Thoracic aorta (tissue), 2 donors: ENCODE measurements around the gene NOX3. TPM values are rescaled to one million over a fixed set of nuclear protein-coding genes. Genes with fewer than 3 reads are reported as not detected.

ENCODE experiments used
- ATAC-seq: fragments of 150-250 bp; one replicate; pipeline ENCODE4 v1.8.0; 2017; ENCODE audit warnings: low read depth; ENCODE audit not compliant: insufficient number of reproducible peaks, low FRiP score
- DNase-seq: peaks from one replicate; pipeline ENCODE4 v3.0.0-alpha.2; 2020; ENCODE audit warnings: low spot score
- H3K27ac ChIP-seq, 2 donors: fragments of 200-600 bp; sonication (generic); 1 replicate in 1 of 2; 2 replicates in 1 of 2; pipeline ENCODE4 v1.5.1; 2016; ENCODE audit warnings: mild to moderate bottlenecking in 2 of 2, moderate library complexity in 2 of 2
- H3K27me3 ChIP-seq: fragments of 200-600 bp; sonication (generic); replicated peaks from 2 replicates; pipeline ENCODE4 v1.6.0; 2016; ENCODE audit warnings: mild to moderate bottlenecking; ENCODE audit not compliant: insufficient read depth
- H3K36me3 ChIP-seq: fragments of 200-600 bp; sonication (generic); one replicate; pipeline ENCODE4 v1.5.1; 2016
- H3K4me1 ChIP-seq, 2 donors: fragments of 200-600 bp; sonication (generic); 1 replicate in 1 of 2; 2 replicates in 1 of 2; pipeline versions ENCODE4 v1.5.1 to v1.6.0; 2016; ENCODE audit warnings: low read depth in 2 of 2, mild to moderate bottlenecking in 1 of 2; ENCODE audit not compliant: control insufficient read depth in 1 of 2
- H3K4me3 ChIP-seq: fragments of 200-600 bp; sonication (generic); 2 replicates; pipeline ENCODE4 v1.5.1; 2016; ENCODE audit warnings: mild to moderate bottlenecking
- H3K9me3 ChIP-seq: fragments of 200-600 bp; sonication (generic); 2 replicates; pipeline ENCODE4 v1.5.1; 2016
- total RNA-seq, 2 donors: library from RNA; depleted of rRNA; stranded (reverse); fragments of >200 nt; gene quantifications; one replicate each; pipeline versions ENCODE4 v1.1.0 to v1.2.3, GENCODE V29; 2016
- TF ChIP-seq, protein P1 (sequence below): fragments of 200-600 bp; sonication (generic); IDR thresholded peaks from one replicate; pipeline ENCODE4 v1.5.1; 2019; ENCODE audit warnings: antibody characterized with exemption

NOX3 gene
- total RNA-seq, 2 donors from 2014 or later, result not detected

DNA sequence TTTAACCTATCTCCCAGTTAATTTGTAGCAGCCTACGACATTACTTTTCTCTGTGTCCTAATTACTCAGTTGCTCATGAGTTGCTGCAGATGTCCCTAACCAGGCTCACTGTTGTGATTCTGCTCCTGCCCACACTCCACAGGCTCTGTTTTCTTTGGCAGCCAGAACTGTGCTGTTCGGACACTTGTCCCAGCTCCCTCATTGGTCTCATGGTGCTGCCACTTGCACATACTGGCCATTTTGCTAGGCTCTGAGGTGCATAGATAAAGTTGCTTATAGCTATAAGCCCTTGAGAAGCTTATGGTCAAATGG is 55.0 kb downstream of the NOX3 start:
- H3K4me1 ChIP-seq, result no peaks in the 10 kb centered on the region
- DNase-seq (no peak), ATAC-seq (no peak)
- H3K36me3 ChIP-seq, result no peaks in the 10 kb centered on the region
- TF ChIP-seq, protein P1, sequence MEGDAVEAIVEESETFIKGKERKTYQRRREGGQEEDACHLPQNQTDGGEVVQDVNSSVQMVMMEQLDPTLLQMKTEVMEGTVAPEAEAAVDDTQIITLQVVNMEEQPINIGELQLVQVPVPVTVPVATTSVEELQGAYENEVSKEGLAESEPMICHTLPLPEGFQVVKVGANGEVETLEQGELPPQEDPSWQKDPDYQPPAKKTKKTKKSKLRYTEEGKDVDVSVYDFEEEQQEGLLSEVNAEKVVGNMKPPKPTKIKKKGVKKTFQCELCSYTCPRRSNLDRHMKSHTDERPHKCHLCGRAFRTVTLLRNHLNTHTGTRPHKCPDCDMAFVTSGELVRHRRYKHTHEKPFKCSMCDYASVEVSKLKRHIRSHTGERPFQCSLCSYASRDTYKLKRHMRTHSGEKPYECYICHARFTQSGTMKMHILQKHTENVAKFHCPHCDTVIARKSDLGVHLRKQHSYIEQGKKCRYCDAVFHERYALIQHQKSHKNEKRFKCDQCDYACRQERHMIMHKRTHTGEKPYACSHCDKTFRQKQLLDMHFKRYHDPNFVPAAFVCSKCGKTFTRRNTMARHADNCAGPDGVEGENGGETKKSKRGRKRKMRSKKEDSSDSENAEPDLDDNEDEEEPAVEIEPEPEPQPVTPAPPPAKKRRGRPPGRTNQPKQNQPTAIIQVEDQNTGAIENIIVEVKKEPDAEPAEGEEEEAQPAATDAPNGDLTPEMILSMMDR, result no peak
- no peaks in the 10 kb centered on the region for H3K9me3 ChIP-seq
- no peaks in the 10 kb centered on the region for H3K27me3 ChIP-seq
- H3K4me3 ChIP-seq, result no peak overlapping the region
- no peak overlapping the region for H3K27ac ChIP-seq

DNA sequence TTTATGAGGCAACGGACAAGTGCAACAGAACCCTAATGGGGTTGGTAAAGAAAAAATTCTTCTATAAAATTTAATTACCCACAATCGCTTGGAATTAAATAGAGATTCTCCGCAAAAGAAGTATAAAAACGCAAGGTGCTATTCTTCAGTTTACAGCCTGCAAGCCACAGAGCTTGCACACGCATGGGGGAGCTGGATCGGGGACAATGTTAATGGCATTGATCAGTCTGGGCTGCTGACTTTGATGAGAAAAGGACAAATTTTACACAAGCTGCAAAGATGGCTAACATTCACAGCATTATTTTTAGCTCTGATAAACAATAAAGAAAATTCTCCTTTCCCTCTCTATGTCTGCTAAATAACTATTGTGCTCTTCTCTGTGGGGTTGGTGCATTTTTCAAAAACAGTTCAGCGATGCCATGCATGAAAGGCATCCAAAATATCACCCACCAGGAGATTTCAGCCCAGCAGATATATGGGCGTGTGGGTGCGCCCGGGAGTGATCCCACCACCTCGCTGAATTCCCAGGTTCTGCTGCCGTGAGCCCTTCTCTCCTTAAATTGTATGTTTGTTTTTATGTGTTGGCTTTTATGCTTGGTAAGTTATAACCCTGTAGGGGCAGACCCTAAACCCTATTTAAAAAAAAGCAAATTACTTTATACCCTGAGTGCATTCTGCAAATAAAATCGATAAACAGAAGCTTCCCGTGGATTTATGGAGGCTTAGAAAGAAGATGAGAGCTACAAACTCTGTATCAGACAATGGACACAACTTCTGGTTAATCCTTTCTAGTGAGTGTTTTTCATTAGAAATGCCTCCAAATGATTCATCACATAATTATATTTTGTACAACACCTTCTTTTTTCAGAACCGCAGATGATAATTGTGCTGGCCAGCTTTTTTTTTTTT is 55.6 kb downstream of the NOX3 start:
- TF ChIP-seq, protein P1, result no peak
- H3K36me3 ChIP-seq, result no peaks in the 10 kb centered on the region
- ATAC-seq, result no peak
- no peak overlapping the region for H3K27ac ChIP-seq
- no peaks in the 10 kb centered on the region for H3K4me1 ChIP-seq
- no peaks in the 10 kb centered on the region for H3K27me3 ChIP-seq
- no peak for DNase-seq
- no peaks in the 10 kb centered on the region for H3K9me3 ChIP-seq
- H3K4me3 ChIP-seq, result no peak overlapping the region

DNA sequence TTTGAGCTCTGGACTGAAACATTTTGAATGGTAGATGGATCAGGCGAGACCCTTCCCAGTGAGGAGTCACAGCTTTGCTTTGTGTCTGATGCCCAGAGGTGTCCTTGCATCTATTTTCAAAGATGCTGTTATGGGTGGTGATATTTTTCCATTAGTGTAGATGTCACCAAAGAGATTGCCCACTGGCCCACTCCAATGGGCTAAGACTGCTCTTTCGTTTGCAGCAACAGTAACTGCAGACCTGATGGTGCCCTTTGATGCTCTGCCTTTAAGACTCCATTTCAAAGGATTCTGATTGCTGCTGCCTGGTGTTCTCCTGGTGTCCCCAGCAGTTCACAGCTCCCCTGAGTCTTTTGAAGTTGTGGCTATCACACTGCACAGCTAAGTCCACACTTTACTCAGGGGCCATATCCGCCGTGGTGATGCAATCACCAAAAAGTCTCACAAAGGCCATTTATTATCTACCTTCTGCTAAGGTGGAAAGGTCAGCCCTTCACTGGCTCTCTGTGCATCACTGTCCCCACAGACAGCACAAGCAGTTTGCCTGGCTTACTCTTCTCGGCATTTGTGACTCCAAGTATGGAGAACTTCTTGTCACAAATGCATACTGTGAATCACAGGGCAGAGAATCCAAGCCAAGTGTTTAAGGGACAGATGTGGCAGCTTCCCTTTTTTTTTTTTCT is 56.4 kb downstream of the NOX3 start:
- Histone ChIP-seq H3K9me3 (no peaks in the 10 kb centered on the region), H3K27ac (no peak overlapping the region), H3K4me3 (no peak overlapping the region), H3K27me3 (no peaks in the 10 kb centered on the region), H3K36me3 (no peaks in the 10 kb centered on the region), H3K4me1 (no peaks in the 10 kb centered on the region)
- no peak for ATAC-seq
- no peak for DNase-seq
- TF ChIP-seq, protein P1, result no peak

DNA sequence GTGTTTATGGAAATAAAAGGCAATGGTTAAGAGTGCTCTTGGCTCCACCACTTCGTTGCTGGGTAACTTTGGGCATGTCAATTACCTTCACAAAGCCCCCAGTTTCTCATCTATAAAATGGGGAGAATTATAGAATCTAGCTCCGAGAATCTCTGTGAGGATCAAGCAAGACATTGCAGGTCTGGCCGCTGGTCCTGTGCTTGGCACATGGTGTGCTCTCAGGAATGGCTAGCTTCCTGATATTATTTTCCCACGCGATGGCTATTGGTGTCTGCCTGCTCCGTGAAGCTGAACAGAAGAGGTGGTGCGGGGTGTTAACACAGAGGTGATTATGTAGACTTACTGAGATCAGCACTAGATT is 57.0 kb downstream of the NOX3 start:
- ATAC-seq (no peak), DNase-seq (no peak)
- TF ChIP-seq, protein P1, result no peak
- no peaks in the 10 kb centered on the region for H3K27me3 ChIP-seq
- H3K9me3 ChIP-seq, result no peaks in the 10 kb centered on the region
- no peaks in the 10 kb centered on the region for H3K36me3 ChIP-seq
- H3K27ac ChIP-seq, result no peak overlapping the region
- H3K4me1 ChIP-seq, result no peaks in the 10 kb centered on the region
- no peak overlapping the region for H3K4me3 ChIP-seq

DNA sequence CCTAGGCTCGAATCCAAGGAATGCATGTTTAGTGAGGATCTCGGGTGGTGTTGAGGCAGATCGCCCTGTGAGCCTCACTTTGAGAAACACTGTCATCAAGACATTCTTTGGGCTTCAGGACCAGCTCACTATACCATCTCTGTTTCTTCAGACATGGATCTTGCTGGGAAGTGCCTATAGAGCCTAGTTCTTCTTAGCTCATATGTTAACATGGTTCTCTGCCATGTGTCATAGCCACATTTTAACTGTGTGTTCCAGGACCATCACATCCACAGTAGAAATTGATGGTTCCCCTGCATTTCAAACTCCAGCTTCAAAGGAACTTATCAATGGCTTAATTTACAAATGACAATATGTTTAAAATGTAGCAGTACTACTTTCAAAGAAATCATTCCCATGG is 57.4 kb downstream of the NOX3 start:
- DNase-seq (no peak), ATAC-seq (no peak)
- Histone ChIP-seq H3K4me3 (no peak overlapping the region), H3K27ac (no peak overlapping the region), H3K9me3 (no peaks in the 10 kb centered on the region), H3K36me3 (no peaks in the 10 kb centered on the region), H3K27me3 (no peaks in the 10 kb centered on the region), H3K4me1 (no peaks in the 10 kb centered on the region)
- TF ChIP-seq, protein P1, result no peak
